ENCODE results near the gene MACROD2. TPM values are rescaled to one million over a fixed set of nuclear protein-coding genes. Genes with fewer than 3 reads are reported as not detected.

Gene MACROD2
- total RNA-seq, 1 experiment from 2014 or later: 1.6 TPM

DNA sequence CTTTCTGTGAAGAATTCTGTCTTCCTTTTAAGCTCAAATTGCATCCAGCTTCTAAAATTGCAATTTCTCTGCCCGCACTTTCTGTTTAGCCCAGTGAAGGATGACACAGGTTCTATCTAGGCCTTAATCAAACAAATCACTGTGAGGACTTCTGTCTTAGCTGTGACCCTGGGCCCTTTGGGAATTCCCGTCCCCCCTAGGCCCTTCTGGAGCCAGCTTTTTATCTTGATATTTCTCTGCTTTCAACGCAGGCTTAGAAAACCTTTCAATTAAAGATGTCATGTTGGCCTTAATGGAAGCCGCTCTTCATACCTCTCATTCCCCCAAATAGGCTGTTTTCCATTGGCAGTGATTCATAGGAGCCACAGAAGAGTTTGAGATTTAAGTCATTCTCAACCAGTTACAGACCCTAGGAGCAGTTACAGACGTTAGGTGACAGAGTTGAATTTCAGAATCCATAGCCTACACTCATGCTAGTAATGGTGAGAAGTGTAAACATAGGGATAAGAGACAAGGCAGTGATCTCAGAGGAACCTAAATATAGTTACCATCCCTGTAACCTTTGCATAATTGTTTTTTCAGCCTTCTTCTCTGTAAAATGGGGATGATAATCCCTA, 416.9 kb downstream of the MACROD2 start:
- Histone ChIP-seq H3K23ac (ENCODE audit: insufficient read length, low read depth, low read length) (no peak overlapping the region), H3K56ac (ENCODE audit: insufficient read length, low read depth, low read length) (no peak overlapping the region), H3K4me1 (ENCODE audit: insufficient read depth, low read length) (peaks cover 5% of the 10 kb centered on the region; the same call in 1 of the 2 replicates), H2BK5ac (ENCODE audit: insufficient read length, low read length) (no peak overlapping the region), H4K91ac (ENCODE audit: insufficient read length, low read depth, low read length) (no peak overlapping the region), H3K14ac (ENCODE audit: insufficient read depth, low read length) (no peak overlapping the region), H3K27ac (ENCODE audit: insufficient read length, low read depth, low read length) (no peak overlapping the region), H2BK12ac (ENCODE audit: insufficient read length, low read depth, low read length) (no peak overlapping the region), H3K9ac (ENCODE audit: extremely low read depth, insufficient read length, low read length) (no peak overlapping the region), H3K18ac (ENCODE audit: insufficient read length, low read depth, low read length) (no peak overlapping the region), H3K4me2 (ENCODE audit: insufficient read depth, insufficient read length, low read length) (no peak overlapping the region), H3K4ac (ENCODE audit: low read depth, low read length) (no peak overlapping the region), H3K9me3 (ENCODE audit: control insufficient read depth, low read depth, low read length) (no peaks in the 10 kb centered on the region), H2AFZ (ENCODE audit: low read length) (no peak overlapping the region), H3K79me2 (ENCODE audit: insufficient read depth, low read length) (no peaks in the 10 kb centered on the region), H2BK120ac (ENCODE audit: low read depth, low read length, poor library complexity, severe bottlenecking) (no peak overlapping the region), H4K20me1 (ENCODE audit: control insufficient read depth, insufficient read depth, insufficient read length) (no peaks in the 10 kb centered on the region), H3K27me3 (ENCODE audit: insufficient read depth, low read length) (no peaks in the 10 kb centered on the region), H4K5ac (ENCODE audit: insufficient read length, low read depth, low read length) (no peak overlapping the region), H3K23me2 (ENCODE audit: insufficient read length, low read depth, low read length, poor library complexity, severe bottlenecking) (no peaks in the 10 kb centered on the region), H3K79me1 (ENCODE audit: insufficient read depth, low read depth, low read length, poor library complexity, severe bottlenecking) (no peaks in the 10 kb centered on the region), H2AK5ac (ENCODE audit: insufficient read length, low read length) (no peak overlapping the region), H2BK15ac (ENCODE audit: low read depth, low read length) (no peak overlapping the region), H3T11ph (ENCODE audit: low read length) (no peak overlapping the region), H4K8ac (replicated peaks; ENCODE audit: insufficient read length, low read depth, low read length) (no peak overlapping the region), H2BK20ac (ENCODE audit: low read depth, low read length, poor library complexity, severe bottlenecking) (no peak overlapping the region)
- TF ChIP-seq, protein P1, sequence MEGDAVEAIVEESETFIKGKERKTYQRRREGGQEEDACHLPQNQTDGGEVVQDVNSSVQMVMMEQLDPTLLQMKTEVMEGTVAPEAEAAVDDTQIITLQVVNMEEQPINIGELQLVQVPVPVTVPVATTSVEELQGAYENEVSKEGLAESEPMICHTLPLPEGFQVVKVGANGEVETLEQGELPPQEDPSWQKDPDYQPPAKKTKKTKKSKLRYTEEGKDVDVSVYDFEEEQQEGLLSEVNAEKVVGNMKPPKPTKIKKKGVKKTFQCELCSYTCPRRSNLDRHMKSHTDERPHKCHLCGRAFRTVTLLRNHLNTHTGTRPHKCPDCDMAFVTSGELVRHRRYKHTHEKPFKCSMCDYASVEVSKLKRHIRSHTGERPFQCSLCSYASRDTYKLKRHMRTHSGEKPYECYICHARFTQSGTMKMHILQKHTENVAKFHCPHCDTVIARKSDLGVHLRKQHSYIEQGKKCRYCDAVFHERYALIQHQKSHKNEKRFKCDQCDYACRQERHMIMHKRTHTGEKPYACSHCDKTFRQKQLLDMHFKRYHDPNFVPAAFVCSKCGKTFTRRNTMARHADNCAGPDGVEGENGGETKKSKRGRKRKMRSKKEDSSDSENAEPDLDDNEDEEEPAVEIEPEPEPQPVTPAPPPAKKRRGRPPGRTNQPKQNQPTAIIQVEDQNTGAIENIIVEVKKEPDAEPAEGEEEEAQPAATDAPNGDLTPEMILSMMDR (conservative IDR thresholded peaks at IDR 0.05): no peak
- Mint-ChIP-seq H3K27ac (no peak overlapping the region), H3K4me3 (no peak overlapping the region), H3K36me3 (ENCODE audit: insufficient read depth in 1 of 3, low read depth in 3 of 3) (no peaks in the 10 kb centered on the region), H3K4me1 (peaks cover 15 to 21% of the 10 kb centered on the region in 2 experiments), H3K9me3 (no peaks in the 10 kb centered on the region), H3K27me3 (ENCODE audit: low read depth) (no peaks in the 10 kb centered on the region)
- DNase-seq: no peak
- no CpG with 5 or more reads among the region's 5 CpGs for WGBS (ENCODE audit: extremely low coverage, insufficient read length, low lambda C conversion rate)

Measured in H9 (cell line).